Neural progenitor cell (in vitro differentiated cells): Measurements from ENCODE around the gene PAPSS2. TPM values are rescaled to one million over a fixed set of nuclear protein-coding genes. Genes with fewer than 3 reads are reported as not detected.

ENCODE experiments used
- DNase-seq: peaks from one replicate; pipeline ENCODE4 v3.0.0-alpha.2; 2016; ENCODE audit warnings: low spot score
- H2AFZ ChIP-seq: fragments of 200-600 bp; sonication (generic); replicated peaks from 2 replicates; pipeline ENCODE4 v1.6.1; 2016; ENCODE audit warnings: antibody characterized with exemption
- H3F3A ChIP-seq: fragments of 200-600 bp; sonication (generic); 2 replicates; pipeline ENCODE4 v1.6.1; 2016; ENCODE audit warnings: antibody characterized with exemption, low read depth
- H3K27ac ChIP-seq: fragments of 200-600 bp; sonication (generic); 2 replicates; pipeline ENCODE4 v1.5.1; 2016; ENCODE audit warnings: mild to moderate bottlenecking
- H3K27me3 ChIP-seq: fragments of 200-600 bp; sonication (generic); 2 replicates; pipeline ENCODE4 v1.6.1; 2016; ENCODE audit warnings: mild to moderate bottlenecking, moderate library complexity
- H3K36me3 ChIP-seq: fragments of 200-600 bp; sonication (generic); 2 replicates; pipeline ENCODE4 v1.5.1; 2016
- H3K4me1 ChIP-seq: fragments of 200-600 bp; sonication (generic); 2 replicates; pipeline ENCODE4 v1.6.1; 2016; ENCODE audit warnings: mixed run types
- H3K4me2 ChIP-seq: fragments of 200-600 bp; sonication (generic); 2 replicates; pipeline ENCODE4 v1.6.1; 2016
- H3K4me3 ChIP-seq: fragments of 200-600 bp; sonication (generic); 2 replicates; pipeline ENCODE4 v1.5.1; 2016
- H3K79me2 ChIP-seq: fragments of 200-600 bp; sonication (generic); 2 replicates; pipeline ENCODE4 v1.6.1; 2016; ENCODE audit warnings: low read depth
- H3K9ac ChIP-seq: fragments of 200-600 bp; sonication (generic); 2 replicates; pipeline ENCODE4 v1.6.1; 2016
- H3K9me3 ChIP-seq: fragments of 200-600 bp; sonication (generic); 2 replicates; pipeline ENCODE4 v1.5.1; 2016; ENCODE audit warnings: low read depth
- H4K20me1 ChIP-seq: fragments of 200-600 bp; sonication (generic); 2 replicates; pipeline ENCODE4 v1.6.1; 2016; ENCODE audit warnings: low read depth
- H3K27ac Mint-ChIP-seq: 3 replicates; pipeline ENCODE4 v1.8.0; 2021; ENCODE audit warnings: mixed read lengths
- H3K27me3 Mint-ChIP-seq: 2 replicates; pipeline ENCODE4 v1.8.0; 2022; ENCODE audit warnings: low read depth, mild to moderate bottlenecking, inconsistent platforms, moderate library complexity, mixed read lengths; ENCODE audit not compliant: insufficient read depth
- H3K36me3 Mint-ChIP-seq: 3 replicates; pipeline ENCODE4 v1.8.0; 2021; ENCODE audit warnings: mixed read lengths
- H3K4me1 Mint-ChIP-seq: 3 replicates; pipeline ENCODE4 v1.8.0; 2021; ENCODE audit warnings: mixed read lengths
- H3K4me3 Mint-ChIP-seq: 3 replicates; pipeline ENCODE4 v1.8.0; 2021; ENCODE audit warnings: mild to moderate bottlenecking, moderate library complexity, mixed read lengths
- H3K9me3 Mint-ChIP-seq: 3 replicates; pipeline ENCODE4 v1.8.0; 2020; ENCODE audit warnings: mixed read lengths
- EZH2 ChIP-seq: fragments of 200-600 bp; sonication (generic); IDR thresholded peaks from 2 replicates; pipeline ENCODE4 v1.6.1; 2017; ENCODE audit warnings: antibody characterized with exemption, mild to moderate bottlenecking, moderate library complexity
- EZH2phosphoT487 ChIP-seq: fragments of 200-600 bp; sonication (generic); IDR thresholded peaks from 2 replicates; pipeline ENCODE4 v1.6.1; 2017; ENCODE audit warnings: antibody characterized with exemption
- total RNA-seq: library from RNA; depleted of rRNA; stranded (reverse); fragments of >200 nt; gene quantifications from 2 replicates; pipeline ENCODE4 v1.2.3, GENCODE V29; 2015; ENCODE audit warnings: low replicate concordance
- TF ChIP-seq, protein P1 (sequence below): fragments of 200-600 bp; sonication (generic); IDR thresholded peaks from 2 replicates; pipeline ENCODE4 v1.5.1; 2017; ENCODE audit warnings: antibody characterized with exemption, mild to moderate bottlenecking

The PAPSS2 gene
- total RNA-seq, 1 donor from 2014 or later: 6.0 TPM

GRCh38 chr10:87775766-87776165, 116.1 kb downstream of the PAPSS2 start:
- no peak for DNase-seq
- peaks cover 6% of the 10 kb centered on the region for H3F3A ChIP-seq
- Mint-ChIP-seq H3K4me3 (no peak overlapping the region), H3K4me1 (no peaks in the 10 kb centered on the region), H3K36me3 (peaks cover 6% of the 10 kb centered on the region), H3K9me3 (no peaks in the 10 kb centered on the region), H3K27me3 (no peaks in the 10 kb centered on the region), H3K27ac (no peak overlapping the region)
- TF ChIP-seq EZH2: no peak
- TF ChIP-seq, protein P1, sequence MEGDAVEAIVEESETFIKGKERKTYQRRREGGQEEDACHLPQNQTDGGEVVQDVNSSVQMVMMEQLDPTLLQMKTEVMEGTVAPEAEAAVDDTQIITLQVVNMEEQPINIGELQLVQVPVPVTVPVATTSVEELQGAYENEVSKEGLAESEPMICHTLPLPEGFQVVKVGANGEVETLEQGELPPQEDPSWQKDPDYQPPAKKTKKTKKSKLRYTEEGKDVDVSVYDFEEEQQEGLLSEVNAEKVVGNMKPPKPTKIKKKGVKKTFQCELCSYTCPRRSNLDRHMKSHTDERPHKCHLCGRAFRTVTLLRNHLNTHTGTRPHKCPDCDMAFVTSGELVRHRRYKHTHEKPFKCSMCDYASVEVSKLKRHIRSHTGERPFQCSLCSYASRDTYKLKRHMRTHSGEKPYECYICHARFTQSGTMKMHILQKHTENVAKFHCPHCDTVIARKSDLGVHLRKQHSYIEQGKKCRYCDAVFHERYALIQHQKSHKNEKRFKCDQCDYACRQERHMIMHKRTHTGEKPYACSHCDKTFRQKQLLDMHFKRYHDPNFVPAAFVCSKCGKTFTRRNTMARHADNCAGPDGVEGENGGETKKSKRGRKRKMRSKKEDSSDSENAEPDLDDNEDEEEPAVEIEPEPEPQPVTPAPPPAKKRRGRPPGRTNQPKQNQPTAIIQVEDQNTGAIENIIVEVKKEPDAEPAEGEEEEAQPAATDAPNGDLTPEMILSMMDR: no peak
- TF ChIP-seq EZH2phosphoT487: no peak
- H3K9me3 ChIP-seq: no peaks in the 10 kb centered on the region
- H4K20me1 ChIP-seq: no peaks in the 10 kb centered on the region
- H3K9ac ChIP-seq: no peak overlapping the region
- no peak overlapping the region for H3K4me3 ChIP-seq
- H3K27ac ChIP-seq: no peak overlapping the region
- no peaks in the 10 kb centered on the region for H3K4me1 ChIP-seq
- H2AFZ ChIP-seq: no peak overlapping the region
- no peaks in the 10 kb centered on the region for H3K27me3 ChIP-seq
- H3K4me2 ChIP-seq: no peak overlapping the region
- H3K36me3 ChIP-seq: peaks cover 30% of the 10 kb centered on the region
- peaks cover 3% of the 10 kb centered on the region for H3K79me2 ChIP-seq

- Histone ChIP-seq H3K4me2 (no peak overlapping the region), H3K4me1 (no peaks in the 10 kb centered on the region), H4K20me1 (no peaks in the 10 kb centered on the region), H3K27me3 (no peaks in the 10 kb centered on the region), H3K9me3 (no peaks in the 10 kb centered on the region), H3K36me3 (peaks cover 29% of the 10 kb centered on the region), H3F3A (peaks cover 6% of the 10 kb centered on the region), H3K9ac (no peak overlapping the region), H2AFZ (no peak overlapping the region), H3K4me3 (no peak overlapping the region), H3K79me2 (peaks cover 3% of the 10 kb centered on the region), H3K27ac (no peak overlapping the region)
- Mint-ChIP-seq H3K27ac (no peak overlapping the region), H3K4me3 (no peak overlapping the region), H3K4me1 (no peaks in the 10 kb centered on the region), H3K9me3 (no peaks in the 10 kb centered on the region), H3K27me3 (no peaks in the 10 kb centered on the region), H3K36me3 (peaks cover 10% of the 10 kb centered on the region)
- no peak for DNase-seq
- TF ChIP-seq EZH2 (no peak), EZH2phosphoT487 (no peak)
- TF ChIP-seq, protein P1: no peak
These were observed 116.7 kb downstream of the PAPSS2 start for GRCh38 chr10:87776328-87776727.

GRCh38 chr10:87781545-87781944, 121.9 kb downstream of the PAPSS2 start:
- H3K4me3 Mint-ChIP-seq: no peak overlapping the region
- H3K27ac ChIP-seq: no peak overlapping the region
- H3K9ac ChIP-seq: no peak overlapping the region
- no peaks in the 10 kb centered on the region for H3K27me3 Mint-ChIP-seq
- H3K9me3 Mint-ChIP-seq: no peaks in the 10 kb centered on the region
- no peaks in the 10 kb centered on the region for H3K4me1 Mint-ChIP-seq
- no peaks in the 10 kb centered on the region for H3F3A ChIP-seq
- peaks cover 24% of the 10 kb centered on the region for H3K36me3 Mint-ChIP-seq
- no peak overlapping the region for H3K4me2 ChIP-seq
- H3K79me2 ChIP-seq: peaks cover 3% of the 10 kb centered on the region
- H3K27me3 ChIP-seq: no peaks in the 10 kb centered on the region
- H3K4me1 ChIP-seq: no peaks in the 10 kb centered on the region
- no peaks in the 10 kb centered on the region for H3K9me3 ChIP-seq
- H4K20me1 ChIP-seq: no peaks in the 10 kb centered on the region
- H3K27ac Mint-ChIP-seq: no peak overlapping the region
- H3K4me3 ChIP-seq: no peak overlapping the region
- no peak for TF ChIP-seq EZH2phosphoT487
- no peak for TF ChIP-seq EZH2
- TF ChIP-seq, protein P1: no peak
- no peak overlapping the region for H2AFZ ChIP-seq
- no peak for DNase-seq
- H3K36me3 ChIP-seq: peaks cover 34% of the 10 kb centered on the region
